ENCODE data around the gene LPIN3.

GRCh38 chr20:41375846-41376245 is 35.2 kb downstream of the LPIN3 start:
- TF ChIP-seq CTCF (conservative IDR thresholded peaks at IDR 0.05; ENCODE audit: low read length) (no peak), EZH2phosphoT487 (IDR thresholded peaks at IDR 0.05; ENCODE audit: borderline replicate concordance) (no peak)
